GM21526 (cell line): Measurements from ENCODE around the gene IL1RN.

Source experiments
- ATAC-seq: cut with Tn5 transposase; IDR thresholded peaks from one replicate; pipeline ENCODE4 v1.9.1; 2021; ENCODE audit warnings: moderate library complexity; ENCODE audit not compliant: unreplicated experiment, low FRiP score

IL1RN gene

DNA sequence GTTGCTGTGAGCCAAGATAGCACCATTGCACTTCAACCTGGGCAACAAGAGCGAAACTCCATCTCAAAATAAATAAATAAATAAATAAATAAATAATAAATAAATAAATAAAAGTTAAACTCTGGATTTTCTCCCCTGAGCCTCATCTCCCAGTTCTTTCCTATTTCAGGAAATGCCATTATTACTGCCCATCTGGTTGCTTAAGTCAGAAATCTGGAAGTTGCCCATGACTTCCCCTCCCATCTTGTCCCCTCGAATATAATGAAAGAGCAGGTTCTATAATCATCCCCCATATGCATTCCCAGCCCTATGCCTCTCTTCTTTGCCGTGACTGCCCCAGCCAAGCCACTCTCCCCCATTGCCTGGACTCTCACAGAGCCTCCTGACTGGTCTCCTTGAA, 42.2 kb downstream of the IL1RN start:
- no peak for ATAC-seq

GRCh38 chr2:113171334-113172075, 44.1 kb downstream of the IL1RN start:
- no peak for ATAC-seq

DNA sequence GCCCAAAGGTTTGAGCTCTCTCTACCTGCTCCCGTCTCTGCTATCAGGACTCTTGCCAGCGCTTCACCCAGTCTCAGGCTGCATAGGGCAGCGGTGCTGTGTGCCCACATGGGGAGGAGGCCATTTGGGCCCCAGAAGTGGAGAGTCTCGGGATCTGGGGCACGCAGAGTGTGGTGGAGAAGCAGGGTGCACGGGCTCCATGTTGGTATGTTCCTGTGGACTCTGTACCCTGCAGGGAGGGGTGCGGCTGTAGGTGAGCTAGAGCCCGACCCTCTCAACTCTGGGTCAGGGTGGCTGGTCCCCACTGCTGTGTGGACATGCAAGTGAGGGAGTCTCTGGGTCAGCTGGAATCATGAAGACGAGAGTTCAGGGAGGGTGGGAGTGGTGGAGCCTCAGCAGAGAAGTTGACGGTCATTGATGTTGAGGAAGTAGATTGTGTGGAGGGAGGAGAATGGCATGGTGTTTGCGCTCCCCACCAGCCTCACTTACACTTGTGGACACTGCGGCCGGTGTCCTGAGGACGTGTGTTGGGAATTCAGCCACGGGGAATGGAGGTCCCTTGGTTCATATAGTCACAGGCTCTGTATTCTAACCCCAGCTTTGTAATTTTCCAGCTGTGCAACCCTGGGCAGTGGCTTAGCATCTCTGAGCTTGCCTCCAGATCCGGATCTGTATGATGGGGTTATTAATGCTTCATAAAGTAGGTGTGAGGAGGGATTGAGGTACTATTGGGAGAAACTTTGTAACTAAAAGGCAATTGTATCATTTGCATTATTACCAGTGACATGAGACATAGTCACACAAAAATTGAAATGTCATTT, 45.5 kb downstream of the IL1RN start:
- no peak for ATAC-seq

GRCh38 chr2:113173542-113174375, 46.4 kb downstream of the IL1RN start, which contains the start of gene PSD4:
Gene PSD4 (plus strand): TSS chr2:113173971. CDS start chr2:113182457, 8,486 bp downstream.
- peak; percentile 82 for ATAC-seq

DNA sequence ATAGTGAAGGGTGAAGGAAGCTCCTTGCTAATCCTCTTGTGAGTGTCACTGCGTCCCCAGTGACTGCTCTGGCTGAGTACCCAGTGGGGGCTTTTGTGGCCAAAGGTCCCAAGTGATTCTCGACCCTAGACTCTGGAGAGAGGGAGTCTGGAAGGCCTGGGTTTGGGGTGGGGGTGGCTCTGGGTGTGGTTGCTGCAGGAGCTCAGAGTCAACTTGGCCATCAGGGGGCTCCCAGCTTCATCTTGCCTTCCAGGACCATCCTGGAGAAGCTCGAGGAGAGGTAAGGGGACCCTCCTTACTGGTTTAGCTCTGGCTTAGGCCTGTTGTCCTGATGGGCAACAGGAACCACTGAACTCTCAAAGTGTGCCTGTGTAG, 47.0 kb downstream of the IL1RN start:
- ATAC-seq = no peak

GRCh38 chr2:113175042-113175628, 47.7 kb downstream of the IL1RN start:
- ATAC-seq = peak; percentile 67

- no peak for ATAC-seq
These were observed 48.6 kb downstream of the IL1RN start for GRCh38 chr2:113175736-113176695.

DNA sequence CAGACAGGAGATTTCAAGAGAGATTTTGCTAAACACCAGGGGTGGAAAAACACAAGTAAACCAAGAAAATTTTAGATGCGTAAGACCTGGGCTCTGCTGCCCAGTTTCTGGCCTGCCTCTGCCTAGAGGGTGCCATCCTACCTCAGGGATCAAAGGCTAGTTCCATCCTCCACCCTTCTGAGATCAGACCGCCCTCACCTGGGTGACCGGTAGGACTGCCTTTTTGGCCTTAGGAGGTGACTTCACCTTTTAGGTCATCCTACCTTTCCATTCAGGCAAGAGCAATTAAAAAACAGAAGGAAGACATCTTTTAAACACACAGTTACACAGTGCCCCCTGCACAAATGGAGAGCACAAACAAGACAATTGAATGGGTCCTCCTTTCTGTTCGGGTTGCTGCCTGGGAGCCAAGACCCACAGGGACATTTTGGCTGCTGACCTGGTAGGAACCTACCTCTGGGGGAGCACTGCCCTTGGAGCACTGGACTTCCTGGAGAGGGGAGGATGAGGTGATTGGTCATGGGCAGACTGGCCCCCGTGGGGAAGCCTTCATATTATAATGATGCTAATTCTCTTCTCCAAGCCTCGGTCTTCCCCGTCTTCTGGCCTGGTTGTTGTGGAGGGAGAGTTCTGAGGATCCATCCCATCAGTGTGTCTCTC, 49.4 kb downstream of the IL1RN start:
- ATAC-seq = no peak

DNA sequence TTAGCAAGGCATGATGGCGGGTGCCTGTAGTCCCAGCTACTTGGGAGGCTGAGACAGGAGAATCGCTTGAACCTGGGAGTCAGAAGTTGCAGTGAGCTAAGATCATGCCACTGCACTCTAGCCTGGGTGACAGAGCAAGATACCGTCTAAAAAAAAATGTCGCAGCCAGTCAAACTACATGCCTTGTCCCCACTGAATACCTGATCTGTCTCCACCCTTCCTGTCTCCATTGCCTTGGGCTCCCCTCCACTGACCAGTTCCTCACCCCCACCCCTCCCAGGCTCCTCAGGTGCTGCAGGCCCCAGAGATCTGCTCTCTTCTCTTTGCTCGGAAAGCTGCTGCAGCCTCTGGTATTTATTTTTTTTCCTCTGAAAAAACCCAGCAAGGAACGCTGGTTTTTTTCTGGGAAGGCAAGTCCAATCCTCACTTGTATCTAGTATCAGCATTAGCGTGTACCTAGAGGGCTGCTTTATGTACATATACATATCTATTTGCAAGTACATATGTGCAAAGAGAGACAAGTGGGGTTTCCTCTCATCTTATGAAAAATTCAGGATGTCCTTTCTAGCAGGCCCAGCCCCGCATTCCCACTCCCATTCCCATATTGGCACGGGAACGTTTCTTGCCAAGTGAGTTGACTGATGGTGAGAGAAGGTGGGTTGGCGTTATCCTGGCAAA, 50.8 kb downstream of the IL1RN start:
- ATAC-seq = no peak

DNA sequence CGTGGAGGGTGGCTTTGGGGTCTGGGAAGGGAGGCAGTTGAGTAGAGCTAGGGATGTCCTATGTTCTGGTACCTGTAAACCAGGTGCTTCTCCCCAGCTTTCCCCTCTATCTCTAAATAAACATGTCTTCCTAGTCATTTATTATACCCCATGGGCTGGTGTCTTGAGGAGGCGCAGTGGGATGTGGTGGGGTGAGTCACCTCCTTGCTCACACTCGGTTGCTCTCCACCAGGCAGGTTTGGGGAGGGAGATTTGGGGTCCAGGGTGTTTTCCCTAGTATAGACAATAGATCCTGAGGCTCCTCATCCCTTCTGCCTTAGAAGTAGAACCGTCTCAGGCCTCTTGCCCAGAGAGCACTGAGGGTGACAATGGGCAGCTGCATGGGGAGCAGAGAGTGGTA, 51.5 kb downstream of the IL1RN start:
- ATAC-seq = no peak

- ATAC-seq = no peak
These were observed 52.1 kb downstream of the IL1RN start for GRCh38 chr2:113179446-113180045.

DNA sequence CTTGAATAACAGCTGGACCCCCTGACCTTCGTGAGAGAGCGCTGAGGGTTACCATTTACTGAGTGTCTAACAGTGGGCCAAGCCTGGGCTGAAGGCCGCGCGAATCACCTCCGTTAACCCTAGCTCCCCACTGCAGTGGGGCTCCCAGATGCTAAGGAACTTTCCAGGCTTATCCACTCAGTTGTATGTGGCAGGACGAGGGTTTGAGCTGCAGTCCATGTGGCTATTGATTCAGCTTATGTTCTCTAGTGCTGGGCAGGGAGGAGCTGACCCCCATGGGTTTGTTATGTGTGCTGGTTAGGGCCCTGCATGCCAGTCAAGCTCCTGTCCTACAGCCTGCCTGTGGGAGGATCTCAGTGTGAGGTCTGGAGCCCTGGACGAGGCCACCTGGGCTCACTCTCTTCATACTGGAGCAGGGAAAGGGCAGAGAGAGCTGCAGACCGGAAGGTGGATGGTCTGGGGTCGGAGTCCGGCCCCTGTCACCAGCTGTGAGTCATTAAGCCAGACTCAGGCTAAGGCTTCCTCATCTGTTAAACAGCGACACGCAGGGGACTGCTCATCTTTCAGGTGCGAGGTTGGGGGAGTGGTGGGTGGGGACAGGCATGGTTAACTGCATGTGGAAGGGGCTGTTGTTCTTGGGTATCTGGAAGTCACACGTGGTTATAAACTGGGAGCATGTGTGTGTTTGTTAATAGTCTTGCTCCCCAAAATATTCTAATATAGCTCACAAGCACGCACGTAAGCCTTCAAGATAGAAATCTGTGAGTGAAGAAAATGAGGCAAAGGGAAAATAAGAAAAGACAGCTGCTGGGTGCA, 52.9 kb downstream of the IL1RN start:
- no peak for ATAC-seq

GRCh38 chr2:113181258-113182051, 54.1 kb downstream of the IL1RN start:
- no peak for ATAC-seq

- no peak for ATAC-seq
These were observed 55.3 kb downstream of the IL1RN start for GRCh38 chr2:113182471-113183260.

GRCh38 chr2:113183264-113183663, 55.9 kb downstream of the IL1RN start:
- ATAC-seq = no peak
